Endothelial cell of umbilical vein (primary cell): ENCODE results near the gene LRRC8D. TPM values are rescaled to one million over a fixed set of nuclear protein-coding genes. Genes with fewer than 3 reads are reported as not detected.
A peak's percentile ranks its signal among the peaks of the same experiment; 100 is the strongest.

Source experiments
- BruUV-seq: library from RNA; stranded (reverse); fragments of 400-500 nt; replicated peaks from 2 replicates; lab custom pipeline; 2021; lab: Mats Ljungman, UMichigan
- CTCF ChIA-PET: fragments of 300-600, 350-600 bp; sonication (Branson Sonifier 250); formaldehyde crosslinking; loops from one replicate; lab custom pipeline; 2021; ENCODE audit warnings: antibody characterized with exemption, inconsistent platforms; lab: Charles Lee
- POLR2A ChIA-PET: fragments of 300-600, 350-600 bp; sonication (Branson Sonifier 250); formaldehyde crosslinking; loops from one replicate; lab custom pipeline; 2021; ENCODE audit warnings: antibody characterized with exemption, inconsistent platforms; lab: Charles Lee
- DNase-seq: peaks from one replicate; pipeline ENCODE4 v3.0.0-alpha.2; 2011; ENCODE audit warnings: low read depth, low spot score
- FAIRE-seq: peaks from 2 replicates; lab custom pipeline; 2011; peaks lifted over from hg19 to GRCh38; lab: Jason Lieb, UNC
- H2AFZ ChIP-seq: 2 replicates; pipeline ENCODE4 v1.6.0; 2012; ENCODE audit warnings: low read depth, low read length, control low read depth, inconsistent platforms
- H3K27ac ChIP-seq: 2 replicates; pipeline ENCODE4 v1.5.1; 2011; ENCODE audit warnings: low read depth, mild to moderate bottlenecking, control low read depth, low read length, moderate library complexity; ENCODE audit not compliant: insufficient read depth
- H3K27me3 ChIP-seq, 2 experiments: 2 replicates each; pipeline versions ENCODE4 v1.6.0 to v1.6.1; 2011; ENCODE audit warnings: low read length in 2 of 2, mixed read lengths in 1 of 2; ENCODE audit not compliant: control insufficient read depth in 2 of 2, insufficient read depth in 2 of 2
- H3K36me3 ChIP-seq, 2 experiments: 2 replicates in 1 of 2; 3 replicates in 1 of 2; pipeline ENCODE4 v1.5.1; 2011; ENCODE audit warnings: low read length in 2 of 2, mild to moderate bottlenecking in 1 of 2, moderate library complexity in 1 of 2; ENCODE audit not compliant: control insufficient read depth in 2 of 2, insufficient read depth in 2 of 2; ENCODE audit errors: extremely low read depth in 1 of 2
- H3K4me1 ChIP-seq: 3 replicates; pipeline ENCODE4 v1.5.1; 2011; ENCODE audit warnings: mild to moderate bottlenecking, low read length; ENCODE audit not compliant: control insufficient read depth, insufficient read depth; ENCODE audit errors: extremely low read depth
- H3K4me2 ChIP-seq: 2 replicates; pipeline ENCODE4 v1.6.1; 2011; ENCODE audit warnings: low read length, control low read depth, mixed read lengths; ENCODE audit not compliant: insufficient read depth
- H3K4me3 ChIP-seq, 3 experiments: fragments of 200-600 bp in 1 of 3; sonication (generic), shearing (Covaris generic) in 1 of 3; replicated peaks in 1 of 3; 2 replicates each; pipeline ENCODE4 v1.5.1; 2011 to 2016; ENCODE audit warnings: control low read depth in 3 of 3, low read length in 3 of 3, mild to moderate bottlenecking in 2 of 3, inconsistent platforms in 1 of 3, low read depth in 1 of 3, moderate library complexity in 1 of 3; ENCODE audit not compliant: insufficient read depth in 1 of 3
- H3K79me2 ChIP-seq: 2 replicates; pipeline ENCODE4 v1.6.0; 2012; ENCODE audit warnings: low read length, inconsistent platforms; ENCODE audit not compliant: control insufficient read depth, insufficient read depth
- H3K9ac ChIP-seq: replicated peaks from 2 replicates; pipeline ENCODE3; 2011; ENCODE audit warnings: low read length, control low read depth; ENCODE audit not compliant: insufficient read depth; ENCODE audit errors: extremely low read depth
- H3K9me1 ChIP-seq: replicated peaks from 3 replicates; pipeline ENCODE4 v1.6.0; 2011; ENCODE audit warnings: mild to moderate bottlenecking, low read length; ENCODE audit not compliant: control insufficient read depth, insufficient read depth; ENCODE audit errors: extremely low read depth
- H3K9me3 ChIP-seq: replicated peaks from 2 replicates; pipeline ENCODE4 v1.5.1; 2012; ENCODE audit warnings: low read length, inconsistent platforms; ENCODE audit not compliant: control insufficient read depth, insufficient read depth
- H4K20me1 ChIP-seq: replicated peaks from 2 replicates; pipeline ENCODE3; 2011; ENCODE audit warnings: mild to moderate bottlenecking, low read length; ENCODE audit not compliant: control insufficient read depth, insufficient read depth; ENCODE audit errors: extremely low read depth
- EZH2 ChIP-seq: IDR thresholded peaks from 2 replicates; pipeline ENCODE4 v1.6.1; 2012; ENCODE audit warnings: borderline replicate concordance, low read depth, mild to moderate bottlenecking, moderate library complexity, low read length, inconsistent platforms; ENCODE audit not compliant: severe bottlenecking
- FOS ChIP-seq: IDR thresholded peaks from 2 replicates; pipeline ENCODE4 v1.6.1; 2011; ENCODE audit warnings: mild to moderate bottlenecking, low read length, moderate library complexity, borderline replicate concordance; ENCODE audit not compliant: insufficient read depth
- GATA2 ChIP-seq: IDR thresholded peaks from 2 replicates; pipeline ENCODE4 v1.7.0; 2011; ENCODE audit warnings: low read depth, mild to moderate bottlenecking, moderate library complexity, mixed read lengths, low read length; ENCODE audit not compliant: insufficient read length, insufficient read depth
- JUN ChIP-seq: IDR thresholded peaks from 2 replicates; pipeline ENCODE4 v1.6.1; 2011; ENCODE audit warnings: borderline replicate concordance, low read depth; ENCODE audit not compliant: insufficient read length, insufficient read depth
- MYC ChIP-seq: IDR thresholded peaks from one replicate; pipeline ENCODE4 v1.6.1; 2011; ENCODE audit warnings: mild to moderate bottlenecking, low read depth, low read length
- POLR2A ChIP-seq: IDR thresholded peaks from 2 replicates; pipeline ENCODE4 v1.6.1; 2012; ENCODE audit warnings: low read depth, mild to moderate bottlenecking, control low read depth, low read length
- POLR2AphosphoS5 ChIP-seq: IDR thresholded peaks from 2 replicates; pipeline ENCODE4 v1.6.1; 2012; ENCODE audit warnings: low read depth, mild to moderate bottlenecking, control low read depth, low read length, moderate library complexity; ENCODE audit not compliant: insufficient read depth
- dilution Hi-C: fragments of 300-500 bp; cut with MboI; formaldehyde crosslinking; loops from one replicate; pipeline ENCODE4 v1.15.0; 2019; ENCODE audit warnings: low sequenced_read_pairs; ENCODE audit not compliant: extremely low pct_ligation_motif_present
- intact Hi-C: fragments of 100-400 bp; cut with micrococcal nuclease; formaldehyde crosslinking; loops from one replicate; pipeline ENCODE4 v1.10.0; 2022
- polyA plus RNA-seq, 4 experiments: library from polyadenylated mRNA; depleted of rRNA in 3 of 4; stranded (reverse) in 3 of 4; unstranded in 1 of 4; fragments of >200 nt; gene quantifications; 2 replicates each; pipeline versions ENCODE4 v1.2.1 to v1.2.3, GENCODE V29; 2011 to 2012; ENCODE audit warnings: missing spikeins in 1 of 4
- total RNA-seq: library from RNA; stranded (reverse); gene quantifications from 2 replicates; pipeline ENCODE4 v1.2.3, GENCODE V29; 2021
- TF ChIP-seq, protein P1 (sequence below): IDR thresholded peaks from 2 replicates; pipeline ENCODE4 v1.6.1; 2011; ENCODE audit not compliant: insufficient read depth, insufficient read length
- TF ChIP-seq, protein P2 (sequence below), 2 donors: IDR thresholded peaks; 1 replicate in 1 of 2; 2 replicates in 1 of 2; pipeline ENCODE4 v1.5.1; 2011; ENCODE audit warnings: low read length in 2 of 2, mild to moderate bottlenecking in 2 of 2, moderate library complexity in 2 of 2, control low read depth in 1 of 2, inconsistent platforms in 1 of 2, low read depth in 1 of 2; ENCODE audit not compliant: insufficient read depth in 1 of 2; ENCODE audit errors: extremely low read depth in 1 of 2

LRRC8D gene
- total and polyA plus RNA-seq, 2 donors (not counting 3 experiments of a cell fraction or from before 2014, with no cell fraction given), result 31.9 to 37.7 TPM

GRCh38 chr1:89908672-89909436 is 88.0 kb downstream of the LRRC8D start:
- FAIRE-seq, result no peak
- H3K4me2 ChIP-seq, result peak overlapping the region; percentile 70
- H4K20me1 ChIP-seq, result no peaks in the 10 kb centered on the region
- ChIA-PET CTCF (interaction anchor here (0.8 to 1.5 kb wide), 4 partner anchors 12 to 924 kb away, joined by 3 to 4 read pairs (median 3); no protein-coding TSS in a partner anchor), POLR2A (interaction anchor here (1.3 kb wide), 1 partner anchor 11 kb away, joined by 3 read pairs; no protein-coding TSS in a partner anchor)
- TF ChIP-seq JUN (no peak), FOS (peak; percentile 29), POLR2A (no peak), MYC (no peak), POLR2AphosphoS5 (peak; percentile 35), EZH2 (no peak), GATA2 (no peak)
- TF ChIP-seq, protein P1, sequence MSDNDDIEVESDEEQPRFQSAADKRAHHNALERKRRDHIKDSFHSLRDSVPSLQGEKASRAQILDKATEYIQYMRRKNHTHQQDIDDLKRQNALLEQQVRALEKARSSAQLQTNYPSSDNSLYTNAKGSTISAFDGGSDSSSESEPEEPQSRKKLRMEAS, result no peak
- TF ChIP-seq, protein P2, sequence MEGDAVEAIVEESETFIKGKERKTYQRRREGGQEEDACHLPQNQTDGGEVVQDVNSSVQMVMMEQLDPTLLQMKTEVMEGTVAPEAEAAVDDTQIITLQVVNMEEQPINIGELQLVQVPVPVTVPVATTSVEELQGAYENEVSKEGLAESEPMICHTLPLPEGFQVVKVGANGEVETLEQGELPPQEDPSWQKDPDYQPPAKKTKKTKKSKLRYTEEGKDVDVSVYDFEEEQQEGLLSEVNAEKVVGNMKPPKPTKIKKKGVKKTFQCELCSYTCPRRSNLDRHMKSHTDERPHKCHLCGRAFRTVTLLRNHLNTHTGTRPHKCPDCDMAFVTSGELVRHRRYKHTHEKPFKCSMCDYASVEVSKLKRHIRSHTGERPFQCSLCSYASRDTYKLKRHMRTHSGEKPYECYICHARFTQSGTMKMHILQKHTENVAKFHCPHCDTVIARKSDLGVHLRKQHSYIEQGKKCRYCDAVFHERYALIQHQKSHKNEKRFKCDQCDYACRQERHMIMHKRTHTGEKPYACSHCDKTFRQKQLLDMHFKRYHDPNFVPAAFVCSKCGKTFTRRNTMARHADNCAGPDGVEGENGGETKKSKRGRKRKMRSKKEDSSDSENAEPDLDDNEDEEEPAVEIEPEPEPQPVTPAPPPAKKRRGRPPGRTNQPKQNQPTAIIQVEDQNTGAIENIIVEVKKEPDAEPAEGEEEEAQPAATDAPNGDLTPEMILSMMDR (IDR thresholded peaks at IDR 0.05; ENCODE audit: extremely low read depth in 1 of 2, insufficient read depth in 1 of 2, low read depth in 1 of 2, low read length in 2 of 2), result no peak
- H2AFZ ChIP-seq, result peak overlapping the region; percentile 14
- peak overlapping the region; percentile 36 for H3K9ac ChIP-seq
- peak overlapping the region; percentile 84 for H3K27ac ChIP-seq
- H3K27me3 ChIP-seq, result no peaks in the 10 kb centered on the region
- no peaks in the 10 kb centered on the region for H3K9me1 ChIP-seq
- no peaks in the 10 kb centered on the region for H3K36me3 ChIP-seq
- BruUV-seq, result no TSS peak
- peaks cover 66% of the 10 kb centered on the region for H3K4me1 ChIP-seq
- H3K79me2 ChIP-seq, result no peaks in the 10 kb centered on the region
- H3K4me3 ChIP-seq, result no peak overlapping the region
- intact Hi-C loops, result loop anchor here (1.0 to 5.0 kb wide), 4 partner anchors 37 to 362 kb away; no protein-coding TSS in a partner anchor
- dilution Hi-C loops, result no loop called here
- H3K9me3 ChIP-seq, result no peaks in the 10 kb centered on the region
- peak; percentile 70 for DNase-seq
